Gastrocnemius medialis (tissue), 4 donors: ENCODE data around the gene ARHGEF10L.

Experiments
- POLR2A ChIP-seq, 2 donors: fragments of 450-650 bp; IDR thresholded peaks; one replicate each; pipeline ENCODE4 v1.6.1; 2017; ENCODE audit warnings: antibody characterized with exemption in 2 of 2, mild to moderate bottlenecking in 2 of 2, moderate library complexity in 2 of 2
- TF ChIP-seq, protein P1 (sequence below), 5 experiments: fragments of 450-650 bp in 3 of 5; fragments of 200-600 bp in 2 of 5; sonication (generic) in 2 of 5; IDR thresholded peaks in 4 of 5; conservative IDR thresholded peaks in 1 of 5; 1 replicate in 4 of 5; 2 replicates in 1 of 5; pipeline ENCODE4 v1.5.1; 2016 to 2019; ENCODE audit warnings: antibody characterized with exemption in 5 of 5, mild to moderate bottlenecking in 3 of 5, moderate library complexity in 3 of 5

DNA sequence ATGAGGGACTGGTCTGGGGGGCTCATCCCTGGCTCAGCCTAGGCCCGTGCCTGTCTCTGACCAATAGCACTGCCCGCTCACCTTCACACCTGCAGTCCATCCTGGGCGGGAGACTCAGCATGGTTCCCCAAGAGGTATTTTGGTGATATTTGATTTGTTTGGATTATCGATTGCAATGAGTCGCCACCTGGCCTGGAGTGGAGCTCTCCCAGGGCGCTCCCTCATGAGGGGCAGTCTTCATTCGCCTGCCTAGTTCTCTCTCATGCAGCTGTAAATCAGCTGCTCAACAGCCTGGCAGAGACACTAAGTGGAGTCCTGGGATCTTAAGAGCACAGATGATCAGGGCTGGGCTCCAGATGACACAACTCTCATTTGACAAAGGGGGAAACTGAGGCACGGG lies 125.6 kb downstream of the ARHGEF10L start:
- no peak for TF ChIP-seq POLR2A (IDR thresholded peaks at IDR 0.05)
- TF ChIP-seq, protein P1, sequence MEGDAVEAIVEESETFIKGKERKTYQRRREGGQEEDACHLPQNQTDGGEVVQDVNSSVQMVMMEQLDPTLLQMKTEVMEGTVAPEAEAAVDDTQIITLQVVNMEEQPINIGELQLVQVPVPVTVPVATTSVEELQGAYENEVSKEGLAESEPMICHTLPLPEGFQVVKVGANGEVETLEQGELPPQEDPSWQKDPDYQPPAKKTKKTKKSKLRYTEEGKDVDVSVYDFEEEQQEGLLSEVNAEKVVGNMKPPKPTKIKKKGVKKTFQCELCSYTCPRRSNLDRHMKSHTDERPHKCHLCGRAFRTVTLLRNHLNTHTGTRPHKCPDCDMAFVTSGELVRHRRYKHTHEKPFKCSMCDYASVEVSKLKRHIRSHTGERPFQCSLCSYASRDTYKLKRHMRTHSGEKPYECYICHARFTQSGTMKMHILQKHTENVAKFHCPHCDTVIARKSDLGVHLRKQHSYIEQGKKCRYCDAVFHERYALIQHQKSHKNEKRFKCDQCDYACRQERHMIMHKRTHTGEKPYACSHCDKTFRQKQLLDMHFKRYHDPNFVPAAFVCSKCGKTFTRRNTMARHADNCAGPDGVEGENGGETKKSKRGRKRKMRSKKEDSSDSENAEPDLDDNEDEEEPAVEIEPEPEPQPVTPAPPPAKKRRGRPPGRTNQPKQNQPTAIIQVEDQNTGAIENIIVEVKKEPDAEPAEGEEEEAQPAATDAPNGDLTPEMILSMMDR (IDR thresholded peaks at IDR 0.05 in 4 of 5, conservative IDR thresholded peaks at IDR 0.05 in 1 of 5) = no peak
